Erythroblast (primary cell): Measurements from ENCODE around the gene IL31RA.

Experiments used
- GATA1 ChIP-seq: IDR thresholded peaks from 2 replicates; pipeline ENCODE4 v1.6.1; 2011; ENCODE audit warnings: low read depth, mild to moderate bottlenecking, control low read depth, low read length, moderate library complexity
- POLR2A ChIP-seq: IDR thresholded peaks from 2 replicates; pipeline ENCODE4 v1.6.1; 2011; ENCODE audit warnings: mild to moderate bottlenecking, low read length

GRCh38 chr5:55816342-55816741 lies 34.8 kb upstream of the IL31RA start:
- TF ChIP-seq POLR2A (no peak), GATA1 (no peak)
